NCI-H128 (cell line): ENCODE results near the gene SLFN5.
"Not testable (repeated sequence)": the region's sequence is repeated elsewhere in the genome, so short reads cannot be mapped to it uniquely, and the experiment has no call there.

ENCODE experiments used
- DNase-seq: peaks from one replicate; lab custom pipeline; 2025; ENCODE audit not compliant: unreplicated experiment; lab: John Stamatoyannopoulos, UW

SLFN5 gene

DNA sequence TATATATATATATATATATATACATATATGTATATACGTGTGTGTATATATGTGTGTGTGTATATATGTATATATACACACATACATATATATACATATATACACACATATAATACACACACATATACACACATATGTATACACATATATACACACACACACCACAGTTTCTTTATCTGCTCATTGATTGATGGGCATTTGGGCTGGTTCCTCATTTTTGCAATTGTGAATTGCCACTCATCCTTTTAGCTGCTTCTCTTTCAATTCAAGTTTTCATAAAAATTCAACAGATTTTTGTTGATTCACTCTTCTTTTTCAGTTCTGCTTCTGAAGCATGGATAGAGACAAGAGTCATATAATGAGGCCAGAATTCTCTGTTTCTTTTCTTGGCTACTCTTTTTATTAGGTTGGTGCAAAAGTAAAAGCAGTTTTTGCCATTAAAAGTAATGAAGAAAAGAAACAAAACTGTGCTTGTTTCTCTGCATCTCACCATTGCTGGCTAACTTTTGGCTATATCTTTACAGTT, 44.5 kb downstream of the SLFN5 start:
- DNase-seq: no peak

DNA sequence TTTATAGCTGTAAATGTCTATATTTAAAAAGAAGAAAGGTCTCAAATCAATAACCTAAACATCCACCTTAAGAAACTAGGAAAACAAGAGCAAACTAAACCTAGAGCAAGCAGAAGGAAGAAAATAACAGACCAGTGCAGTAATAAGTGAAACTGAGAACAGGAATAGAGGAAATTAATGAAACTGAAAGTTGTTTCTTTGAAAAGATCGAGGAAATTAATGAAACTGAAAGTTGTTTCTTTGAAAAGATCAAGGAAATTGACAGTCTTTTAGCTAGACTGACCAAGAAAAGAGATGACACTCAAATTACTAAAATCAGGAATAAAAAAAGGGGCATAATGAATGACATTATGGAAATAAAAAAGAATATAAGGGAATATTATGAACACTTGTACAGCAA, 46.4 kb downstream of the SLFN5 start:
- DNase-seq: no peak

- DNase-seq: no peak
Observed at GRCh38 chr17:35291802-35292201, 48.9 kb downstream of the SLFN5 start.

DNA sequence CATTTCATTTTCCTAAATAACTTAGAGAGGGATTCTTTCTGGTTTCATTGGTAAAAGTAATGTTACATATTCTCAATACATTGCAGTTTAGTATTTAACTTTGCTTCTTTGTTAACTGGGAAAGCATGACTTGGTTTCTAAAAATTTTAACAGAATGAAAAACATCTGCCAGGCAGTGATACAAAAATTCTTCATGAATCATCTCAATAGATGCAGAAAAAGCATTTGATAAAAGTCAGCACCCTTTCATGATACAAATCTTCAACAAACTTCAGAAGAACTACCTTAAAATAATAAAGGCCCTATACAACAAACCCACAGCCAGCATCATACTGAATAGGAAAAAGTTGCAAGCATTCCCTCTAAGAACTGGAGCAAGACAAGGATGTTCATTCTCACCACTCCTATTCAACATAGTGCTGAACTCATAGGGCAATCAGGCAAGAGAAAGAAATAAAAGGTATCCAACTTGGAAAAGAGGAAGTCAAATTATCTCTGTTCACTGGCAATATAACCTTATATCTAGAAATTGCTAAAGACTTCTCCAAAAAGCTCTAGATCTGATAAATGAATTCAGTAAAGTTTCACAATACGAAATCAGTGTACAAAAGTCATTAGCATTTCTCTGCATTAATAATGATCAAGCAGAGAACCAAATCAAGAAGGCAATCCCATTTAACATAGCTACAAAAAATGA, 50.4 kb downstream of the SLFN5 start:
- DNase-seq: no peak

- DNase-seq: no peak
Observed at GRCh38 chr17:35294756-35295155, 51.9 kb downstream of the SLFN5 start.

DNA sequence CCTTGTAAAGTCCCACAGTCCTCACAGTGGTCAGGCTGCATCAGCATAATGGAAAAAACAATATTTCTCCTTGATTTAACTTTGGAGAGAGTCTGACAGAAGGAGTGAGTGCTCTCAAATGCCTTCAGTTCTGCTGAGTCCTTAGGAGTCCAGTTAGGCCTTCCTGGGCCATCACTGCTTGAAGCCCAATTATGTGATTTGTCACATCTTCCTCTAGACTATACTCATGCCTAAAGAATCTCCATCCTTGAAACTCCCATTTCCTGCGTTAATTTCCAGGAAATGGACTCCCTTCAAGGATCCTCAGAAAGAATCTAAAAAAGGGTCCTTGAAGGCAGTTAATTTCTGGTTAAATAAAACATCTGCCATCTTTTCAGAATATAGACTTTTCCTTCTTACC, 52.8 kb downstream of the SLFN5 start:
- no peak for DNase-seq

GRCh38 chr17:35297666-35298065, 54.8 kb downstream of the SLFN5 start:
- DNase-seq: no peak

GRCh38 chr17:35298639-35299038, 55.8 kb downstream of the SLFN5 start:
- no peak for DNase-seq

DNA sequence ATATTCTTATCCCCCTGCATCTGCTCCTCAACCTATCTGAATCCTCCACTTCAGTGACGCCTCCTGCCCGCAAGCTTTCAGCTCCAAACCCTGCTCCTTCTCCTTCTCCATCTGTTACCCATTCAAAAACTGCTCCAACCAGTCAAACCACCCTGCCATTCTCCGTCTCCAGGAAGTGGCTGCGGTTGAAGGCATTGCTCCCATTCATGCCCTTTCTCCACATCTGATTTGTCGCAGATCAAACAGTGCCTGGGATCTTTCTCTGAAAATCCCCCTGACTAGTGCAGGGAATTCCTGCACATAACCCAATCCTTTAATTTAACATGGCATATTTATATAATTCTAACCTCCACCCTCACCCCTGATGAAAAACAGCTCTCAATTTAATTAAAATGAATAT, 56.3 kb downstream of the SLFN5 start:
- no peak for DNase-seq

DNA sequence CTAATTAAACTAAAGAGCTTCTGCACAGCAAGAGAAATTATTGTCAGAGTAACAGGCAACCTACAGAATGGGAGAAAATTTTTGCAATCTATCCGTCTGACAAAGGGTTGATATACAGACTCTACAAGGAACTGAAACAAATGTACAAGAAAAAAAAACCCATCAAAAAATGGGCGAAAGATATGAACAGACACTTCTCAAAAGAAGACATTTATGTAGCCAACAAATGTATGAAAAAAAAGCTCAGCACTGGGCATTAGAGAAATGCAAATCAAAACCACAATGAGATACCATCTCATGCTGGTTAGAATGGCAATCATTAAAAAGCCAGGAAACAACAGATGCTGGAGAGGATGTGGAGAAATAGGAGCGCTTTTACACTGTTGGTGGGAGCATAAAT, 66.5 kb downstream of the SLFN5 start:
- DNase-seq: not testable (repeated sequence)

DNA sequence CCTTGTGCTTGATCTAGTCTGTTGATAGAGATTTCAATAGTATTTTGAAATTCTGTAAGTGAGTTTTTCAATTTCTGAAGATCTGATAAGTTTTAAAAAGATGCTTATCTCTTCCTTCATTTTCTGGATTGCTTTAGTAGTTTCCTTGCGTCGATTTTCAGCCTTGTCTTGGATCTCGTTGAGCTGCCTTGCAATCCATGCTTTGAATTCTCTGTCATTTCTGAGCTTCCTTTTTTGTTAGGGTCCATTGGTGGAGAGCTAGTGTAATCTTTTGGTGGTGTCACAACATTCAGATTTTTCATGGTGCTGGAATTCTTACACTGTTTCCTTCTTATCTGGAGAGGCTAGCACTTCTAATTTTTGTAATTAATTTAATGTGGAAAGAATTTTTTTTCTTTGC, 69.5 kb downstream of the SLFN5 start:
- DNase-seq: no peak

- no peak for DNase-seq
Observed at GRCh38 chr17:35312790-35313711, 70.2 kb downstream of the SLFN5 start.

DNA sequence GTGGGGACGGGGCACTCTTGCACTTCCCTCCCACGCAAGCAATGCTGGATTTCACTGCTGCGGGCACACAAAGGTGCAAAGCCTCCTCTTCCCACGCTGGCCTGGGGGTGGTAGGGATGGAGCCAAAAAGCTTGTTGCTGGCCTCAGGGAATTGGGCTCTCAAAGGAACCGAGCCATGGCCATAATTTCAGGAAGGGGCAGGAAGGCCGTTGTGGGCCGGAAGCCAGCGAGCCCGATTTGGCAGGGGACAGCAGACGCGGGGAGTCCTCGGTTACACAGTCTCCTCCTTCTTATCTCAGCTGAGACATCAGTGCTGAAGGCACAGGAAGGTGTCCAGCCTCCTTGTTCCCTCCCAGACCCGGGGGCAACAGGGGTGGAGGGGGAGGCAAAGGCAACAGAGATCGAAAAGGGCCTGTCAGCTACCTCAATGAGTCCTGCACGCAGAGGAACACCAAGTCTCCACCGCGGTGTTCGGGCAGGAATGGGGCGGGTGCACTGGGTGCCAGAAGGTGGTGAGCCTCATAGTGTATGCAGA, 71.1 kb downstream of the SLFN5 start:
- DNase-seq: no peak

GRCh38 chr17:35314415-35315216, 71.7 kb downstream of the SLFN5 start:
- no peak for DNase-seq

- no peak for DNase-seq
Observed at GRCh38 chr17:35315283-35315682, 72.4 kb downstream of the SLFN5 start.

- no peak for DNase-seq
Observed at GRCh38 chr17:35315971-35316370, 73.1 kb downstream of the SLFN5 start.

GRCh38 chr17:35322749-35323148, 79.9 kb downstream of the SLFN5 start:
- DNase-seq: no peak
